Cardiac muscle cell (in vitro differentiated cells and primary cell): Measurements from ENCODE around the gene MSMB. TPM values are rescaled to one million over a fixed set of nuclear protein-coding genes. Genes with fewer than 3 reads are reported as not detected.

Experiments used
- DNase-seq, 2 donors: peaks; one replicate each; pipeline versions ENCODE4 v3.0.0 to v3.0.0-alpha.2; 2010 to 2017; ENCODE audit warnings: low read depth in 1 of 2, low spot score in 1 of 2
- H3K27ac ChIP-seq: fragments of 200-600 bp; sonication (generic); 2 replicates; pipeline ENCODE4 v1.5.1; 2016
- H3K27me3 ChIP-seq: fragments of 200-600 bp; sonication (generic); 2 replicates; pipeline ENCODE4 v1.6.0; 2016; ENCODE audit warnings: control low read depth
- H3K36me3 ChIP-seq: fragments of 200-600 bp; sonication (generic); 2 replicates; pipeline ENCODE4 v1.5.1; 2016; ENCODE audit warnings: control low read depth
- H3K4me1 ChIP-seq: fragments of 200-600 bp; sonication (generic); 2 replicates; pipeline ENCODE4 v1.8.1; 2017; ENCODE audit warnings: low read depth, mild to moderate bottlenecking, mixed run types
- H3K4me3 ChIP-seq: fragments of 200-600 bp; sonication (generic); 2 replicates; pipeline ENCODE4 v1.5.1; 2016; ENCODE audit warnings: mild to moderate bottlenecking
- H3K9me3 ChIP-seq: fragments of 200-600 bp; sonication (generic); 2 replicates; pipeline ENCODE4 v1.5.1; 2017; ENCODE audit warnings: low read depth, mild to moderate bottlenecking, control low read depth
- CTCF ChIP-seq: IDR thresholded peaks from 2 replicates; pipeline ENCODE4 v1.5.1; 2012; ENCODE audit warnings: low read depth, mild to moderate bottlenecking, low read length
- polyA plus RNA-seq: library from polyadenylated mRNA; unstranded; fragments of >200 nt; fragmentation: Nextera tagmentation; extraction: Ambion mirVana; gene quantifications from 2 replicates; pipeline ENCODE4 v1.2.1, GENCODE V29; 2016
- total RNA-seq: library from RNA; depleted of rRNA; stranded (reverse); fragments of >200 nt; gene quantifications from 2 replicates; pipeline ENCODE4 v1.2.3, GENCODE V29; 2016

The MSMB gene
- total and polyA plus RNA-seq, 2 experiments from 2014 or later, result not detected

DNA sequence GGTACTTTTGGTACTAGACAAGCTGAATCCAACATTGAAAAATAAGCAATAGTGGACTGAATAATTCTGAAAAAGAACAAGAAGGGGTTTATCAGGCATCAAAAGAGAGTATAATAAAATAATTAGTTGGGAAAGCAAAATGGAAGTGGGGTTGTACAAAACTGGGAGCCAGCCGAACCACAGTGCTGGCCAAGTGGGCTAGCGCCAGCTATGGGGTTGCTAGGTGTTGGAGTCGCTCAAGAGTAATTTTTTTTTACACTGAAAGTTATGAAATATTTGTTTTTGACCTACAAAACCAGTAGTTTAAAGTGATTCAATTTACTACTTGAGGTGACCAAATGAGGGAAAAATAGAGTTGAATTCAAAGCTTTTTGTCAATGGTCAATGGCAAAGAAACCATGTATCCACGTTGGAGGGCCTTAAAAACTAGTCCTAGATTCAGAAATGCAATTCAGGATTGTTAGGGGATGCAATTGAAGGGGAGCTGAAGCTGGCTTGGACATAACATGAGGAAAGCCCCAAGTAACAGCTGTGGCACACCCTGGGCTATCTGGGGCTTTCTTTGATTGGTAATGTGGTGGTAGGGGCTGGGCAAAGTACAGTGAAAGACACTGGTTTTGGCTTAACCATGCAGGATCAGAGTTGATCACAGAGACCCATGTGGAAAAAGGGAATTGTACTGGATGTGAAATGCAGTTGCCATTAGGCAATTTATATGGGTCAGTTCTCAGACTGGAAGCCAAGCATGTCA, 28.3 kb upstream of the MSMB start:
- no peak overlapping the region for H3K27ac ChIP-seq
- H3K36me3 ChIP-seq, result no peaks in the 10 kb centered on the region
- peak in 1 of 2 donors; percentile 33 for DNase-seq
- TF ChIP-seq CTCF, result no peak
- H3K4me3 ChIP-seq, result no peak overlapping the region
- no peaks in the 10 kb centered on the region for H3K9me3 ChIP-seq
- no peaks in the 10 kb centered on the region for H3K27me3 ChIP-seq
- H3K4me1 ChIP-seq, result no peaks in the 10 kb centered on the region

DNA sequence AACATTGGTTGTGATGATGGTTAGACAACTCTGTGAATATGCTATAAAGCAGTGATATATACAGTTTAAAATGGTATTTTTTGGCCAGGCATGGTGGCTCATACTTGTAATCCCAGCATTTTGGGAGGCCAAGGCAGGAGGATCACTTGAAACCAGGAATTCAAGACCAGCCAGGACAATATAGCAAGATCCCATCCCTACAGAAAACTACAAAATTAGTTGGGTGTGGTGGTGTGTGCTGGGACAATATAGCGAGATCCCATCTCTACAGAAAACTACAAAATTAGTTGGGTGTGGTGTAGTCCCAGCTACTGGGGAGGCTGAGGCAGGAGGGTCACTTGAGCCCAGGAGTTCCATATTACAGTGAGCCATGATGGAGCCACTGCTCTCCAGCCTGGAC, 27.5 kb upstream of the MSMB start:
- Histone ChIP-seq H3K4me1 (no peaks in the 10 kb centered on the region), H3K27me3 (no peaks in the 10 kb centered on the region), H3K36me3 (no peaks in the 10 kb centered on the region), H3K9me3 (no peaks in the 10 kb centered on the region), H3K27ac (no peak overlapping the region), H3K4me3 (no peak overlapping the region)
- no peak for DNase-seq
- TF ChIP-seq CTCF, result no peak

DNA sequence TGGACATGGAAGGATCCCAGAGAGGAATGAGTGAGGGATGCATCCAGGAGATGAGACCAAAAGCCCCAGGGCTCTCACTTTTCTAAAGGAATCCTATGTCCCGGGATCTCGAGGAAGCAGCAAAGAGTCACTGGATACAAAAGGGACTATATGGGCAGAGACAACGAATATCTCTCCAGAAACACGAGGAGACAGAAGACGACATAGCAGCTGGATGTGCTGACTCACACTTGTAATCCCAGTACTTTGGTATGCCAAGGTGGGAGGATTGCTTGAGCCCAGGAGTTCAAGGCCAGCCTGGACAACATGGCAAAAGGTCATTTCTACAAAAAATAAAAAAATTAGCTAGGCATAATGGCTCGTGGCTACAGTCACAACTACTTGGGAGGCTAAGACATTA, 24.7 kb upstream of the MSMB start:
- Histone ChIP-seq H3K27ac (no peak overlapping the region), H3K4me1 (no peaks in the 10 kb centered on the region), H3K4me3 (no peak overlapping the region), H3K36me3 (no peaks in the 10 kb centered on the region), H3K9me3 (no peaks in the 10 kb centered on the region), H3K27me3 (no peaks in the 10 kb centered on the region)
- no peak for DNase-seq
- no peak for TF ChIP-seq CTCF

- DNase-seq, result no peak
- Histone ChIP-seq H3K27ac (no peak overlapping the region), H3K4me3 (no peak overlapping the region), H3K27me3 (no peaks in the 10 kb centered on the region), H3K4me1 (no peaks in the 10 kb centered on the region), H3K9me3 (no peaks in the 10 kb centered on the region), H3K36me3 (no peaks in the 10 kb centered on the region)
- TF ChIP-seq CTCF, result no peak
Observed at GRCh38 chr10:46069771-46070463, 23.8 kb upstream of the MSMB start.

DNA sequence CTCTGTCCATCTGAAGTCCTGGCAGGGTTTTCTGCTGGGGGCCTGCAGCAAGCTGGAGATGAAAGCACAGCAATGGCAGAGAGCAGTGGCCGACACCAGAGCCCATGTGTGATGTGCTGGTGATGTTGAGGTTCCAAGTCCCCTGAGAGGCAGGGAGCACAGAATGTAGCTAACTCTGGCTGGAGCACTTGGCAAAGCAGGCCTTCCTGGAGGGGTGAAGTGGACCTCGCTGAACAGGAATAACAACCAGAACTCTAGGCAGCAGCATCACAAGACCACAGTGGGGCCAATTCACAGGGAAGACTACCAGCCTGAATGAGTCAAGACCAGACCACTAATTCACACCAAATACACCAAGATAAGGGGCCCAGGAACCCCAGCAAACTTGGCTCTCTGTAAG, 22.8 kb upstream of the MSMB start:
- Histone ChIP-seq H3K4me1 (no peaks in the 10 kb centered on the region), H3K27me3 (no peaks in the 10 kb centered on the region), H3K4me3 (no peak overlapping the region), H3K9me3 (no peaks in the 10 kb centered on the region), H3K27ac (no peak overlapping the region), H3K36me3 (no peaks in the 10 kb centered on the region)
- no peak for DNase-seq
- TF ChIP-seq CTCF, result no peak
